Measurements from ENCODE around the gene PRKCB.

PRKCB gene

DNA sequence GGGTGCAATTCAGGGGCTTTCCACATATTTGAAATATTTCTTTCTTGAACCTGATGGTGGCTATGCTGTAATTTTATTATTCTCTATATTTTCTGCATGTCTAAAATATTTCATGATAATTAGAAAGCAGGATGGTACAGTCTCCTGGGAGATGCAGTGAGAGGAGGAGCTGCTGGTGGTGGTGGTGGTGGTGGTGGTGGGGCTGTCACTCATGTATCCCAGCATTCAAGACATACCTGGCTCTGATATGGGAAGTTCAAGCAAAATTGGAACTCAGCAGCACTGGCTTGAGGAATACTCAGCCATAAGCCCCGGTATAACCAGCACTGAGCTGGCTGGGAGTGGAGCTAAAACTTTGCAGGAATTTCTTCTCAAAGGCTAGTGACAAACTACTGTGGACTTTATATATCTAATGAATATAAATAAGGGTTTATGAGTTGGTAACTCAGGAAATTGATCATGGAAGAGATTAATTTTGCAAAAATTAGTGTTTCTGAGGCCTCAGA is 200.3 kb downstream of the PRKCB start:
- TF ChIP-seq, protein P1, sequence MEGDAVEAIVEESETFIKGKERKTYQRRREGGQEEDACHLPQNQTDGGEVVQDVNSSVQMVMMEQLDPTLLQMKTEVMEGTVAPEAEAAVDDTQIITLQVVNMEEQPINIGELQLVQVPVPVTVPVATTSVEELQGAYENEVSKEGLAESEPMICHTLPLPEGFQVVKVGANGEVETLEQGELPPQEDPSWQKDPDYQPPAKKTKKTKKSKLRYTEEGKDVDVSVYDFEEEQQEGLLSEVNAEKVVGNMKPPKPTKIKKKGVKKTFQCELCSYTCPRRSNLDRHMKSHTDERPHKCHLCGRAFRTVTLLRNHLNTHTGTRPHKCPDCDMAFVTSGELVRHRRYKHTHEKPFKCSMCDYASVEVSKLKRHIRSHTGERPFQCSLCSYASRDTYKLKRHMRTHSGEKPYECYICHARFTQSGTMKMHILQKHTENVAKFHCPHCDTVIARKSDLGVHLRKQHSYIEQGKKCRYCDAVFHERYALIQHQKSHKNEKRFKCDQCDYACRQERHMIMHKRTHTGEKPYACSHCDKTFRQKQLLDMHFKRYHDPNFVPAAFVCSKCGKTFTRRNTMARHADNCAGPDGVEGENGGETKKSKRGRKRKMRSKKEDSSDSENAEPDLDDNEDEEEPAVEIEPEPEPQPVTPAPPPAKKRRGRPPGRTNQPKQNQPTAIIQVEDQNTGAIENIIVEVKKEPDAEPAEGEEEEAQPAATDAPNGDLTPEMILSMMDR (IDR thresholded peaks at IDR 0.05), result no peak
- no peaks in the 10 kb centered on the region for H3K79me2 ChIP-seq
- H3K27ac ChIP-seq, result no peak overlapping the region
- no peak overlapping the region for H3K4me2 ChIP-seq (ENCODE audit: low read length)
- H3K27me3 ChIP-seq (ENCODE audit: control insufficient read depth, insufficient read depth, low read length), result no peaks in the 10 kb centered on the region
- H3K4me3 ChIP-seq (ENCODE audit: low read depth, low read length), result no peak overlapping the region
- no peak overlapping the region for H3K9ac ChIP-seq
- no peaks in the 10 kb centered on the region for H3K4me1 ChIP-seq
- H3K9me3 ChIP-seq (ENCODE audit: control insufficient read depth, low read length), result no peaks in the 10 kb centered on the region
- H3K36me3 ChIP-seq (ENCODE audit: control insufficient read depth, insufficient read depth, low read length), result no peaks in the 10 kb centered on the region
- H2AFZ ChIP-seq, result no peak overlapping the region

DNA sequence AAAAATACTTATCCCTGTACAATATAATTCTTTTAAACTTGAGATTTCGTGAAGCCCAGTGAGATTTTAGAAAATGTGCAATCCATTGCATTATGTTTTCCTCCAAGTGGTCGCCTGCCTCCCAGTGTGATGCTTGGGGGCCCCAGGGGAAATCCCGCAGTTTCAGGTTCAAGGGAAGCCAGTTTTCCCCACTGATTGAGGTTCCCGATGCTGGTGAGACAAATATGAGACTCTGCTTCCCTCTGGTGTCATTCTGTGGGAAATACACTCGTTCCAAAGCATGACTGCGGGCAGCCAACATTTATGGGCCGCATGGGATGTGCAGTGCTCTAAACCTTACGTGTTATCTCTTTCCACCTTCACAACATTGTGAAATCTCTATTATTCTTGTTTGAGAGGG is 200.8 kb downstream of the PRKCB start:
- Histone ChIP-seq H3K4me3 (ENCODE audit: low read depth, low read length) (no peak overlapping the region), H3K4me2 (ENCODE audit: low read length) (no peak overlapping the region), H3K27ac (no peak overlapping the region)

DNA sequence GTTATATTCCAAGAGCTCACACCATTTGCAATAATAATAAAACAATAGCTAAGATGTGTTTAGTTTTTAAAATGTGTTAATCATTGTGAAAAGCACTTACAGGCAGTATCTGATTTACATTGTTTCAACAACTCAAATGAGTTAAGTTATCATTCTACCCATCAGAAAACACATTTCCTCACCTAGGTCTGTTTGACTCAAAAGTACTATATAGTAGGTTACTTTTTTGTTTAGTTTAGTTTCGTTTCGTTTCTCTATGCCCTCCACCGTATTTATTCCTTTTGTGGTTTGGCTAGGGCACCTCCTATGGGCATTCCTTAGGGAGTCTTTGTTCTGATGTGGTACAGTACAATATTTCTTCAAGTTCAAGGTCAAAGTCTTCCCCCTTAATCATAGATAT is 201.6 kb downstream of the PRKCB start:
- Histone ChIP-seq H3K4me1 (no peaks in the 10 kb centered on the region), H3K4me3 (ENCODE audit: low read depth, low read length) (no peak overlapping the region), H3K9me3 (ENCODE audit: control insufficient read depth, low read length) (no peaks in the 10 kb centered on the region), H3K4me2 (ENCODE audit: low read length) (no peak overlapping the region), H3K27ac (no peak overlapping the region), H3K36me3 (ENCODE audit: control insufficient read depth, insufficient read depth, low read length) (no peaks in the 10 kb centered on the region), H2AFZ (no peak overlapping the region), H3K27me3 (ENCODE audit: control insufficient read depth, insufficient read depth, low read length) (no peaks in the 10 kb centered on the region), H3K79me2 (no peaks in the 10 kb centered on the region), H3K9ac (no peak overlapping the region)
- TF ChIP-seq, protein P1 (IDR thresholded peaks at IDR 0.05), result no peak

More for the DNA sequence above, 200.8 kb downstream of the PRKCB start:
- Histone ChIP-seq H3K9ac (no peak overlapping the region), H3K36me3 (ENCODE audit: control insufficient read depth, insufficient read depth, low read length) (no peaks in the 10 kb centered on the region), H3K79me2 (no peaks in the 10 kb centered on the region), H3K9me3 (ENCODE audit: control insufficient read depth, low read length) (no peaks in the 10 kb centered on the region), H2AFZ (no peak overlapping the region), H3K4me1 (no peaks in the 10 kb centered on the region), H3K27me3 (ENCODE audit: control insufficient read depth, insufficient read depth, low read length) (no peaks in the 10 kb centered on the region)
- TF ChIP-seq, protein P1 (IDR thresholded peaks at IDR 0.05), result peak; percentile 58

DNA sequence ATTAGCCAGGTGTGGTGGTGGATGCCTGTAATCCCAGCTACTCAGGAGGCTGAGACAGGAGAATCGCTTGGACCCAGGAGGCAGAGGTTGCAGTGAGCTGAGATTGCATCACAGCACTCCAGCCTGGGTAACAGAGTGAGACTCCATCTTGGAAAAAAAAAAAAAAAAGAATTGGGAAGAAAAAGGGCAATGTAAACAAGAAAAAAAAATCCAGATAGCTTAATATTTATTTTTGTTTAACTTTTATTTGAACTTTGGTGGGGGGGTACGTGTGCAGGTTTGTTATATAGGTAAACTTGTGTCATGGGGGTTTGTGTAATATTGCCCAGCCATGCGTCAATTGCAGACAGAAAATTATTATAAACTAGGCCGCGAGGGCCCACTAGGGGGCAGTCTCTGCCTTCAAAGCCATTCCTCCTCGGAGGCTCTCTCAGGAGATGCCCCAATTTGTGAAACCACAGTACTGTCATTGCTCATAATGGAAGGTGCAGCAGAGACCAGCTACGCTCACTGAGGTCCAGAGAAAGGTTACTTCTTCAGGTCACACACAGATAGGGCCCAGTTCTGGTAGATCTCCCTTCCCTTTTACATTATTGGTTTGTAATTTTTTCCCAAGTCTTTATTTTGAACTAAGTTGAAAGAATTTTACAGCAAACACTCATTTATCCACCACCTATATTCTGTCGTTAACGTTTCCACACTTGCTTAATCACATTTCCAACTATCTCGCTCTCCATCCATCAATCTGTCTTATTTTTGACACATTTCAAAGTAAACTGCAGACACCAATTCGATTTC is 206.2 kb downstream of the PRKCB start:
- H3K27ac ChIP-seq, result no peak overlapping the region
- no peaks in the 10 kb centered on the region for H3K36me3 ChIP-seq (ENCODE audit: control insufficient read depth, insufficient read depth, low read length)
- H3K4me2 ChIP-seq (ENCODE audit: low read length), result no peak overlapping the region
- H2AFZ ChIP-seq, result no peak overlapping the region
- TF ChIP-seq, protein P1 (IDR thresholded peaks at IDR 0.05), result peak; percentile 70
- H3K27me3 ChIP-seq (ENCODE audit: control insufficient read depth, insufficient read depth, low read length), result no peaks in the 10 kb centered on the region
- H3K9me3 ChIP-seq (ENCODE audit: control insufficient read depth, low read length), result no peaks in the 10 kb centered on the region
- H3K4me3 ChIP-seq (ENCODE audit: low read depth, low read length), result no peak overlapping the region
- H3K79me2 ChIP-seq, result no peaks in the 10 kb centered on the region
- H3K9ac ChIP-seq, result no peak overlapping the region
- H3K4me1 ChIP-seq, result no peaks in the 10 kb centered on the region

DNA sequence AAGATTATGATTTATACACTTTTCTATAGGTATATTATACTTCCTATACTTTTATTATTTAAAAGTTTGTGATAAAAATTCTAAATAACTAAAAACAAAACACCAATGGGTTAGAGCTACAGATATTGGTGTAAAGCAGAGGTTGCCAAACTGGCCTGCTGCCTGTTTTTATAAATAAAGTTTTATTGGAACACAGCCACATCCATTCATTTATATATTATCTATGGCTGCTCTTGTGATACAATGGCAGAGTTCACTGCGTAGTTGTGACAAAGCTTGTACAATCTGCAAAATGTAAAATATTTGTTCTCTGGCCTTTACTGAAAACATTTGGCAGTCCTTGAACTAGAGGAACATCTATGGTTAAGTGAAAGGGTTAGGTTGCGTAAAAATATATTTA is 208.7 kb downstream of the PRKCB start:
- Histone ChIP-seq H3K36me3 (ENCODE audit: control insufficient read depth, insufficient read depth, low read length) (no peaks in the 10 kb centered on the region), H3K4me1 (no peaks in the 10 kb centered on the region), H3K9ac (no peak overlapping the region), H3K4me2 (ENCODE audit: low read length) (no peak overlapping the region), H2AFZ (no peak overlapping the region), H3K79me2 (no peaks in the 10 kb centered on the region), H3K27me3 (ENCODE audit: control insufficient read depth, insufficient read depth, low read length) (no peaks in the 10 kb centered on the region), H3K9me3 (ENCODE audit: control insufficient read depth, low read length) (no peaks in the 10 kb centered on the region), H3K27ac (no peak overlapping the region), H3K4me3 (ENCODE audit: low read depth, low read length) (no peak overlapping the region)
- TF ChIP-seq, protein P1 (IDR thresholded peaks at IDR 0.05), result no peak

Measured in parathyroid adenoma (tissue), 2 donors.